Measurements from ENCODE around the gene PITPNC1. TPM values are rescaled to one million over a fixed set of nuclear protein-coding genes. Genes with fewer than 3 reads are reported as not detected.
"Not testable (repeated sequence)": the region's sequence is repeated elsewhere in the genome, so short reads cannot be mapped to it uniquely, and the experiment has no call there.

PITPNC1 gene
- total RNA-seq, 2 donors from 2014 or later: 12.5 to 18.1 TPM

DNA sequence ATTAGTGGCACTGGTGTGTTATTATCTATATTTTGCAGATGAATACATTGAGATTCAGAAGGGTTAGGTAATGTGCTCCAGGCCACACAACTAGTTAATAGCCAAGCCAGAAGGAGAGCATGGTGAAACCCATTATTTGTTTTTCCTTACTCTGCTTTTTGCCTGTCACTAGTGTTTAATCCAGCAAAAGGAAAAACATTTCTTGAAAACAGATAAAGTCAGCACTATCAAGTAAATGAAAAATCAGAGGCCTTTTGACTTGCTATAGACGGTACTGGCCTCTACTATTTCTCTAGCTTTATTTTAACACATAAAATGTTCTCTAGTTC is 4.8 kb downstream of the PITPNC1 start:
- Histone ChIP-seq H3K4me1 (peaks cover 0 to 6% of the 10 kb centered on the region in 2 donors), H3K27ac (peak overlapping the region in 1 of 2 donors; percentile 1), H3K27me3 (no peaks in the 10 kb centered on the region), H3K36me3 (no peaks in the 10 kb centered on the region), H3K9me3 (no peaks in the 10 kb centered on the region), H3K4me3 (no peak overlapping the region)
- no peak for DNase-seq (ENCODE audit: low spot score)
- TF ChIP-seq, protein P1, sequence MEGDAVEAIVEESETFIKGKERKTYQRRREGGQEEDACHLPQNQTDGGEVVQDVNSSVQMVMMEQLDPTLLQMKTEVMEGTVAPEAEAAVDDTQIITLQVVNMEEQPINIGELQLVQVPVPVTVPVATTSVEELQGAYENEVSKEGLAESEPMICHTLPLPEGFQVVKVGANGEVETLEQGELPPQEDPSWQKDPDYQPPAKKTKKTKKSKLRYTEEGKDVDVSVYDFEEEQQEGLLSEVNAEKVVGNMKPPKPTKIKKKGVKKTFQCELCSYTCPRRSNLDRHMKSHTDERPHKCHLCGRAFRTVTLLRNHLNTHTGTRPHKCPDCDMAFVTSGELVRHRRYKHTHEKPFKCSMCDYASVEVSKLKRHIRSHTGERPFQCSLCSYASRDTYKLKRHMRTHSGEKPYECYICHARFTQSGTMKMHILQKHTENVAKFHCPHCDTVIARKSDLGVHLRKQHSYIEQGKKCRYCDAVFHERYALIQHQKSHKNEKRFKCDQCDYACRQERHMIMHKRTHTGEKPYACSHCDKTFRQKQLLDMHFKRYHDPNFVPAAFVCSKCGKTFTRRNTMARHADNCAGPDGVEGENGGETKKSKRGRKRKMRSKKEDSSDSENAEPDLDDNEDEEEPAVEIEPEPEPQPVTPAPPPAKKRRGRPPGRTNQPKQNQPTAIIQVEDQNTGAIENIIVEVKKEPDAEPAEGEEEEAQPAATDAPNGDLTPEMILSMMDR (IDR thresholded peaks at IDR 0.05): no peak

DNA sequence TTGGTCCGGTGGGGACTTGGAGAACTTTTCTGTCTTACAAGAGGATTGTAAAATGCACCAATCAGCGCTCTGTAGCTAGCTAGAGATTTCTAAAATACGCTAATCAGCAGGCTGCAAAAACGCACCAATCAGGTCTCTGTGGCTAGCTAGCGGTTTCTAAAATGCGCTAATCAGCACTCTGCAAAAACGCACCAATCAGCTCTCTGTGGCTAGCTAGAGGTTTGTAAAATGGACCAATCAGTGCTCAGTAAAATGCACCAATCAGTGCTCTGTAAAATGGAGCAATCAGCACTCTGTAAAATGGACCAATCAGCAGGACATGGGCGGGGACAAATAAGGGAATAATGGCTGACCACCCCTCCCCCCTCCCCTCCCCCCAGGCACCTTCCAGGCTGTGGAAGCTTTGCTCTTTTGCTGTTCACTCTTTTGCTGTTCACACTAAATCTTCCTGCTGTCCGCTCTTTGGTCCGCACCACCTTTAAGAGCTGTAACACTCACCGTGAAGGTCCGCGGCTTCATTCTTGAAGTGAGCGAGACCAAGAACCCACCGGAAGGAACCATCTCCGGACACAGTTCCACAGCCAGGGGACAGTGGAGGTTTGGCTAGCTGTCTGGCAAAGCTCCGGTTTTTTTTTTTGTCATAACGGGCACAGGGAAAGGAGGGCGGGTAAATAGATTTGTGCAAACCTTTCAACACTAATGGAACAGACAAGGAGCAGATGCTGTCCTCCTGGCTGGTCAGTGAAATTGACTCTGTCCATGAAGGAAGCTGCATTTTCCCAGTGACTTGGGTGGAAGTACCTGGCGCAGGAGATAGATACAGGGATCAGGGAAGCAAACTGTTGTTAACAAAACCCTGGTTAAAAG is 8.3 kb downstream of the PITPNC1 start:
- Histone ChIP-seq H3K27me3 (no peaks in the 10 kb centered on the region), H3K9me3 (no peaks in the 10 kb centered on the region), H3K4me3 (no peak overlapping the region), H3K4me1 (peaks cover 0 to 12% of the 10 kb centered on the region in 2 donors), H3K36me3 (no peaks in the 10 kb centered on the region), H3K27ac (peak overlapping the region in 1 of 2 donors; percentile 38)
- DNase-seq (ENCODE audit: low spot score): no peak
- TF ChIP-seq, protein P1 (IDR thresholded peaks at IDR 0.05): peak in 1 of 2 donors; percentile 31

DNA sequence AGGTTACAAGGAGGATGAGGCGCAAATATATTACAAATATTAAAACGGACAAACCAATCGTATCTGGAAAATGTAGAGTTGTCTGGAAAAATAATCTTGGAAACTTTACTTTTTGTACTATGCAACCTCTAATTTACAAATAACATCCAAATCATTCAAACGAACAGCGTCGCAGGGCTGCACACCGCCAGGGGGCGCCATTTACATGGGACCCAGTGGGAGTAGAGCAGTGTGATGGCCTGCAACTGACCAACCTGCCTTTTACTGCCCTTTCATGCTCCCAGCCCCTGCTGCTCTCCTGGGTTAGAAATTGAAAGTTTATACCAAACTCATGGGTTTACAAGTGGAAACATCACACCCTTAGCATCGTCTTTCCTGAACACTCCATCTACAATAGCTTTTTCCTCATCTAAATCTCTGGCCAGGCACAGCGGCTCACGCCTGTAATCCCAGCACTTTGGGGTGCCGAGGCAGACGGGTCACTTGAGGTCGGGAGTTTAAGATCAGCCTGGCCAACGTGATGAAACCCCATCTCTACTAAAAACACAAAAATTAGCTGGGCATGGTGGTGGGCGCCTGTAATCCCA is 10.0 kb downstream of the PITPNC1 start:
- H3K4me1 ChIP-seq: peaks cover 0 to 23% of the 10 kb centered on the region in 2 donors
- TF ChIP-seq, protein P1 (IDR thresholded peaks at IDR 0.05): peak in 1 of 2 donors; percentile 74
- no peaks in the 10 kb centered on the region for H3K27me3 ChIP-seq
- no peak for DNase-seq (ENCODE audit: low spot score)
- no peaks in the 10 kb centered on the region for H3K9me3 ChIP-seq
- H3K36me3 ChIP-seq: no peaks in the 10 kb centered on the region
- H3K27ac ChIP-seq: no peak overlapping the region
- H3K4me3 ChIP-seq: no peak overlapping the region

DNA sequence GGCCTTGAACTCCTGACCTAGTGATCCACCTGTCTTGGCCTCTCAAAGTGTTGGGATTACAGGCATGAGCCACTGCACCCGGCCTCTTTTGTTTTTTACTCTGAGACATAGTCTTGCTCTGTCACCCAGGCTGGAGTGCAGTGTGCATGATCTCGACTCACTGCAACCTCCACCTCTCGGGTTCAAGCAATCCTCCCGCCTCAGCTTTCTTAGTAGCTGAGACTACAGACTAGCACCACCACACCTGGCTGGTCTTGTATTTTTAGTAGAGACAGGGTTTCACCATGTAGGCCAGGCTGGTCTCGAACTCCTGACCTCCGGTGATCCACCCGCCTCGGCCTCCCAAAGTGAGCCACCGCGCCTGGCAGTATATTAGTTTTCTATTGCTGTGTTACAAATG is 11.5 kb downstream of the PITPNC1 start:
- not testable (repeated sequence) for H3K4me3 ChIP-seq; DNase-seq (ENCODE audit: low spot score)

DNA sequence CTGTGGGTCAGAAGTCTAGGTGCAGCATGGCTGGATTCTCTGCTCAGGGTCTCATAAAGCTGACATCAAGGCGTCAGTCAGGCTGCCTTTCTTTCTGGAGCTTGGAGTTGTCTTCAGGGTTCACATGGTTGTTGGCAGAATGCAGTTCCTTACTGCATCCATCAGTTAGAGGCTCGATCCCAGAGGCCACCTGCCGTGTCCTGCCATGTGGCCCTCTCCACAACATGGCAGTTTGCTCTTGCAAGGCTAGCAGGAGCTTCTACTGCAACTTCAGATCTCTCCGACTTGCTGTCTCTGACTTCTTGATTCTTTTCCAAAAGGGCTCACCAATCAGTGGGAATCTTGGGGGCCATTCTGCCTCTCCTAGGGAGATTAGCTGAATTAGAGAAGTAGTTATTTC is 11.9 kb downstream of the PITPNC1 start:
- H3K27ac ChIP-seq: peak overlapping the region in 1 of 2 donors; percentile 43

More for the DNA sequence above, 11.5 kb downstream of the PITPNC1 start:
- not testable (repeated sequence) for H3K27ac ChIP-seq, H3K9me3 ChIP-seq, H3K27me3 ChIP-seq, H3K36me3 ChIP-seq
- H3K4me1 ChIP-seq: peaks cover 0 to 23% of the 10 kb centered on the region in 2 donors

More for the DNA sequence above, 11.9 kb downstream of the PITPNC1 start:
- Histone ChIP-seq H3K9me3 (no peaks in the 10 kb centered on the region), H3K4me1 (peaks cover 0 to 23% of the 10 kb centered on the region in 2 donors), H3K27me3 (no peaks in the 10 kb centered on the region), H3K4me3 (no peak overlapping the region), H3K36me3 (no peaks in the 10 kb centered on the region)
- DNase-seq (ENCODE audit: low spot score): no peak
- TF ChIP-seq, protein P1 (IDR thresholded peaks at IDR 0.05): no peak

All from right atrium auricular region (tissue), 2 donors.